ENCODE results near the gene PAF1. TPM values are rescaled to one million over a fixed set of nuclear protein-coding genes. Genes with fewer than 3 reads are reported as not detected.

Gene PAF1
- polyA plus RNA-seq, 3 donors, result 22.7 to 37.8 (median 25.2) TPM

DNA sequence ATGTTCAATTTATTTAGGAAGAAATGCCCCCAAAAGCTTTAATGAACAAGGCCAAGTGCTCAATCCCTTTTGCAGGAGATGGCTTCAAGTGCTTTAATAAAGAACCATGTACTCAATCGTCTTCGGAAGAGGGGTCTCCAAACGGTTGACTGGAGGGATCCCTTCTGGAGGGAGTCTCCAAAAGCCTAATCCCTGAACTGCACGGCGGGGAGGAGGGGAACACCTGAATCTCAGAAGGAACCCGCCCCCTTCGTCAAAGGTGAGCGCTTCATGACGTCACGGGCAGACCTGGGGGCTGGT is 505 bp downstream of the PAF1 start:
- TF ChIP-seq, protein P1, sequence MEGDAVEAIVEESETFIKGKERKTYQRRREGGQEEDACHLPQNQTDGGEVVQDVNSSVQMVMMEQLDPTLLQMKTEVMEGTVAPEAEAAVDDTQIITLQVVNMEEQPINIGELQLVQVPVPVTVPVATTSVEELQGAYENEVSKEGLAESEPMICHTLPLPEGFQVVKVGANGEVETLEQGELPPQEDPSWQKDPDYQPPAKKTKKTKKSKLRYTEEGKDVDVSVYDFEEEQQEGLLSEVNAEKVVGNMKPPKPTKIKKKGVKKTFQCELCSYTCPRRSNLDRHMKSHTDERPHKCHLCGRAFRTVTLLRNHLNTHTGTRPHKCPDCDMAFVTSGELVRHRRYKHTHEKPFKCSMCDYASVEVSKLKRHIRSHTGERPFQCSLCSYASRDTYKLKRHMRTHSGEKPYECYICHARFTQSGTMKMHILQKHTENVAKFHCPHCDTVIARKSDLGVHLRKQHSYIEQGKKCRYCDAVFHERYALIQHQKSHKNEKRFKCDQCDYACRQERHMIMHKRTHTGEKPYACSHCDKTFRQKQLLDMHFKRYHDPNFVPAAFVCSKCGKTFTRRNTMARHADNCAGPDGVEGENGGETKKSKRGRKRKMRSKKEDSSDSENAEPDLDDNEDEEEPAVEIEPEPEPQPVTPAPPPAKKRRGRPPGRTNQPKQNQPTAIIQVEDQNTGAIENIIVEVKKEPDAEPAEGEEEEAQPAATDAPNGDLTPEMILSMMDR (IDR thresholded peaks at IDR 0.05), result no peak
- H3K27me3 ChIP-seq (ENCODE audit: control insufficient read depth in 2 of 2, insufficient read depth in 2 of 2, low read length in 2 of 2), result no peaks in the 10 kb centered on the region
- H3K4me1 ChIP-seq (ENCODE audit: control insufficient read depth in 1 of 2, insufficient read depth in 2 of 2, low read length in 2 of 2), result peaks cover 21 to 22% of the 10 kb centered on the region in 2 donors
- no peaks in the 10 kb centered on the region for H3K9me3 ChIP-seq (replicated peaks in 1 of 2; ENCODE audit: control insufficient read depth in 1 of 2, insufficient read depth in 1 of 2, low read length in 2 of 2)
- Mint-ChIP-seq H3K4me3 (peak overlapping the region; percentile 89 to 96), H3K27ac (peak overlapping the region; percentile 97 to 99 (median 98)), H3K9me3 (no peaks in the 10 kb centered on the region), H3K36me3 (peaks cover 48 to 68% of the 10 kb centered on the region in 2 donors), H3K27me3 (ENCODE audit: low read depth in 3 of 3) (peaks cover 0 to 3% (median 0%) of the 10 kb centered on the region in 3 donors), H3K4me1 (peaks cover 21% of the 10 kb centered on the region)
- peak overlapping the region; percentile 85 to 91 for H3K27ac ChIP-seq (ENCODE audit: low read depth in 1 of 2, low read length in 2 of 2)
- H3K79me2 ChIP-seq (ENCODE audit: insufficient read depth, low read length), result peaks cover 48% of the 10 kb centered on the region
- peak overlapping the region; percentile 77 to 97 (median 79) for H3K4me3 ChIP-seq (replicated peaks in 1 of 3; ENCODE audit: low read depth in 2 of 3, low read length in 3 of 3)
- H3K4me2 ChIP-seq (replicated peaks; ENCODE audit: extremely low read depth, low read length, poor library complexity, severe bottlenecking), result peak overlapping the region; percentile 89
- peaks cover 4% of the 10 kb centered on the region for H4K20me1 ChIP-seq (ENCODE audit: insufficient read depth, low read length)
- DNase-seq, result peak in 2 of 3 donors; percentile 17 to 58
- H3K9ac ChIP-seq (ENCODE audit: insufficient read depth, low read length, poor library complexity, severe bottlenecking), result peak overlapping the region; percentile 93
- intact Hi-C loops (cut with micrococcal nuclease), result loop anchor here (5.0 to 10.0 kb wide), 3 partner anchors 48 to 144 kb away; partner anchors contain the start of genes EID2B (in 2 of the 2) and SAMD4B (in 1 of the 2)
- peak overlapping the region; percentile 64 for H2AFZ ChIP-seq (ENCODE audit: insufficient read depth, low read depth, low read length, poor library complexity, severe bottlenecking)
- peaks cover 46 to 62% of the 10 kb centered on the region in 2 donors for H3K36me3 ChIP-seq (replicated peaks in 1 of 2; ENCODE audit: control insufficient read depth in 1 of 2, insufficient read depth in 2 of 2, low read length in 2 of 2)
- WGBS (ENCODE audit: insufficient coverage), result 0% methylated on average over 10 of the region's 10 CpGs

DNA sequence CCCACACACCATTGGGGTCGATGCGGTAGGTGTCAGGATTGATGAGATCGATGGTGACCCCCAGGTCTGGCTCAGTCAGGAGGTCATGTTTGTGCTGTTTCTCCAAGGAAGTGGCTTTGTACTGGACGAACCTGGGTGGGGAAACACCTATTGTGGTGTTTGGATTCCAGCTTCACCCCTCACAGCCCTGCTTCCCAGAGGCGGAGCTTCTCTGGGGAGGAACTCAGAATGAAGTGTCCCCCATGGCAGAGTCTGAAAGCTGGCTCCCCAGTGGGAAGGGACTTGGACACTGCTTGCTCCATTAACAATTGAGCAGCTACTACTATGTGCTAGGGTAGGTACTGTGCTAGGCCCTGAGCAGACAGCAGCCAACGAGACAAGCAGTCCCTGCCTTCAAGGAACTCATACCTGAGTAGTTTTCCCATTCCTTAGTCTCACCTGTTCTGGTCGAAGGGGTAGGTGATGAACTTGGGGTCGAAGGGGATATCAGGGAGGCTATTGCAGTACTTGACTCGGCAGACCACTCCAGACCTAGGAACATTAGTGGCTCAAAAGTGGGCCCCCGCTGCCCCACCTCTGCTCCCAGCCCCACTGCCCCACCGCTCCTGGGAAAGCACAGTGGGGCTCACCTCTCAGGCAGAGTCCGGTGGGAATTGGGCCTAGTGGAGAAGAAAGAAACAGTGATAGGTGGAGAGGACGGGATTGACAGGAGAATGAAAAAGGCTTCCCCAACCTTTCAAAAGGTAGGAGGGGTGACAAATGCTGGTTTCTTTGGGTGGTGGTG is 1.1 kb downstream of the PAF1 start:
- no CpG with 5 or more reads among the region's 13 CpGs for WGBS (ENCODE audit: insufficient coverage)
- H3K4me1 Mint-ChIP-seq, result peaks cover 21% of the 10 kb centered on the region
- Histone ChIP-seq H3K36me3 (replicated peaks in 1 of 2; ENCODE audit: control insufficient read depth in 1 of 2, insufficient read depth in 2 of 2, low read length in 2 of 2) (peaks cover 47 to 62% of the 10 kb centered on the region in 2 donors), H3K27me3 (ENCODE audit: control insufficient read depth in 2 of 2, insufficient read depth in 2 of 2, low read length in 2 of 2) (no peaks in the 10 kb centered on the region), H2AFZ (ENCODE audit: insufficient read depth, low read depth, low read length, poor library complexity, severe bottlenecking) (no peak overlapping the region), H3K9ac (ENCODE audit: insufficient read depth, low read length, poor library complexity, severe bottlenecking) (no peak overlapping the region), H4K20me1 (ENCODE audit: insufficient read depth, low read length) (peaks cover 6% of the 10 kb centered on the region), H3K79me2 (ENCODE audit: insufficient read depth, low read length) (peaks cover 44% of the 10 kb centered on the region), H3K4me2 (replicated peaks; ENCODE audit: extremely low read depth, low read length, poor library complexity, severe bottlenecking) (peak overlapping the region; percentile 89), H3K27ac (ENCODE audit: low read depth in 1 of 2, low read length in 2 of 2) (peak overlapping the region in 1 of 2 donors; percentile 91), H3K4me3 (replicated peaks in 1 of 3; ENCODE audit: low read depth in 2 of 3, low read length in 3 of 3) (peak overlapping the region in 1 of 3 experiments; percentile 97), H3K9me3 (replicated peaks in 1 of 2; ENCODE audit: control insufficient read depth in 1 of 2, insufficient read depth in 1 of 2, low read length in 2 of 2) (no peaks in the 10 kb centered on the region), H3K4me1 (ENCODE audit: control insufficient read depth in 1 of 2, insufficient read depth in 2 of 2, low read length in 2 of 2) (peaks cover 21 to 22% of the 10 kb centered on the region in 2 donors)
- H3K27ac Mint-ChIP-seq, result peak overlapping the region; percentile 97 to 99 (median 98)
- H3K27me3 Mint-ChIP-seq (ENCODE audit: low read depth in 3 of 3), result peaks cover 0 to 3% (median 0%) of the 10 kb centered on the region in 3 donors
- TF ChIP-seq, protein P1 (IDR thresholded peaks at IDR 0.05), result no peak
- no peak for DNase-seq
- intact Hi-C loops (cut with micrococcal nuclease), result loop anchor here (5.0 to 10.0 kb wide), 3 partner anchors 48 to 145 kb away; partner anchors contain the start of genes EID2B (in 2 of the 2) and SAMD4B (in 1 of the 2)
- no peaks in the 10 kb centered on the region for H3K9me3 Mint-ChIP-seq
- H3K36me3 Mint-ChIP-seq, result peaks cover 48 to 68% of the 10 kb centered on the region in 2 donors
- peak overlapping the region; percentile 89 to 96 for H3K4me3 Mint-ChIP-seq
